SU-DHL-6 (cell line): Measurements from ENCODE around the gene CCDC181.

Experiments used
- H2AFZ ChIP-seq: fragments of 200-600 bp; sonication (generic); 2 replicates; pipeline ENCODE4 v1.6.1; 2014; ENCODE audit warnings: low read depth, mild to moderate bottlenecking, moderate library complexity, mixed read lengths, antibody characterized with exemption, low read length; ENCODE audit not compliant: severe bottlenecking
- H3F3A ChIP-seq: fragments of 200-600 bp; shearing (Covaris generic); 2 replicates; pipeline ENCODE4 v1.6.0; 2016; ENCODE audit warnings: antibody characterized with exemption, mild to moderate bottlenecking; ENCODE audit not compliant: insufficient read depth
- H3K27ac ChIP-seq: fragments of 200-600 bp; sonication (generic); 2 replicates; pipeline ENCODE4 v1.5.1; 2016; ENCODE audit warnings: low read depth, mild to moderate bottlenecking, low read length, moderate library complexity, mixed read lengths
- H3K27me3 ChIP-seq: fragments of 200-600 bp; sonication (generic), shearing (Covaris generic); 2 replicates; pipeline ENCODE4 v1.6.0; 2014; ENCODE audit warnings: mild to moderate bottlenecking, low read length
- H3K36me3 ChIP-seq: fragments of 200-600 bp; sonication (generic); 2 replicates; pipeline ENCODE4 v1.6.1; 2014; ENCODE audit warnings: mild to moderate bottlenecking, low read length, mixed read lengths
- H3K4me2 ChIP-seq: fragments of 300-600, 200-600 bp; shearing (Covaris generic), sonication (generic); 2 replicates; pipeline ENCODE4 v1.6.0; 2014; ENCODE audit warnings: low read length, low read depth, mild to moderate bottlenecking; ENCODE audit not compliant: poor library complexity, severe bottlenecking
- H3K4me3 ChIP-seq: fragments of 200-600 bp; sonication (generic); 2 replicates; pipeline ENCODE4 v1.5.1; 2014; ENCODE audit warnings: antibody characterized with exemption, low read length, mild to moderate bottlenecking, mixed read lengths; ENCODE audit not compliant: insufficient read depth, poor library complexity, severe bottlenecking
- H3K79me2 ChIP-seq: fragments of 200-600 bp; sonication (generic); 2 replicates; pipeline ENCODE4 v1.6.1; 2014; ENCODE audit warnings: mild to moderate bottlenecking, low read length, moderate library complexity; ENCODE audit not compliant: insufficient read depth
- H3K9ac ChIP-seq: fragments of 200-600 bp; sonication (generic); 2 replicates; pipeline ENCODE4 v1.7.0; 2014; ENCODE audit warnings: mild to moderate bottlenecking, low read length
- H3K9me2 ChIP-seq: fragments of 200-600 bp; sonication (generic); replicated peaks from 2 replicates; pipeline ENCODE4 v1.6.1; 2014; ENCODE audit warnings: low read length; ENCODE audit not compliant: insufficient read depth
- H3K9me3 ChIP-seq: fragments of 200-600 bp; sonication (generic); 2 replicates; pipeline ENCODE4 v1.6.1; 2014; ENCODE audit warnings: low read length, mixed read lengths; ENCODE audit not compliant: insufficient read depth
- H4K20me1 ChIP-seq: fragments of 200-600 bp; sonication (generic); 2 replicates; pipeline ENCODE4 v1.6.1; 2014; ENCODE audit warnings: low read depth, mild to moderate bottlenecking, antibody characterized with exemption, low read length, moderate library complexity, mixed read lengths
- CTCF ChIP-seq: fragments of 200-600 bp; sonication (generic); IDR thresholded peaks from one replicate; pipeline ENCODE4 v1.5.1; 2017; ENCODE audit warnings: antibody characterized with exemption, mild to moderate bottlenecking, low read length, moderate library complexity; ENCODE audit not compliant: insufficient read depth, poor library complexity, severe bottlenecking
- EZH2phosphoT487 ChIP-seq: fragments of 200-600 bp; sonication (generic), shearing (Covaris generic); conservative IDR thresholded peaks from 2 replicates; pipeline ENCODE4 v1.6.1; 2018; ENCODE audit warnings: mild to moderate bottlenecking, antibody characterized with exemption, low read length, moderate library complexity, mixed read lengths

The CCDC181 gene

GRCh38 chr1:169363046-169363730 is 64.1 kb downstream of the CCDC181 start:
- no peaks in the 10 kb centered on the region for H3K9me2 ChIP-seq
- no peak overlapping the region for H2AFZ ChIP-seq
- TF ChIP-seq CTCF = no peak
- TF ChIP-seq EZH2phosphoT487 = no peak
- no peak overlapping the region for H3K9ac ChIP-seq
- no peaks in the 10 kb centered on the region for H3K27me3 ChIP-seq
- H3F3A ChIP-seq = no peaks in the 10 kb centered on the region
- H3K36me3 ChIP-seq = no peaks in the 10 kb centered on the region
- H3K9me3 ChIP-seq = no peaks in the 10 kb centered on the region
- no peak overlapping the region for H3K4me3 ChIP-seq
- H3K27ac ChIP-seq = no peak overlapping the region
- H3K4me2 ChIP-seq = no peak overlapping the region
- no peaks in the 10 kb centered on the region for H4K20me1 ChIP-seq
- no peaks in the 10 kb centered on the region for H3K79me2 ChIP-seq

- Histone ChIP-seq H3F3A (no peaks in the 10 kb centered on the region), H3K9ac (no peak overlapping the region), H3K79me2 (no peaks in the 10 kb centered on the region), H3K27me3 (no peaks in the 10 kb centered on the region), H2AFZ (no peak overlapping the region), H3K27ac (no peak overlapping the region), H4K20me1 (no peaks in the 10 kb centered on the region; the same call in 1 of the 2 replicates), H3K9me2 (no peaks in the 10 kb centered on the region), H3K9me3 (no peaks in the 10 kb centered on the region), H3K4me2 (no peak overlapping the region), H3K36me3 (no peaks in the 10 kb centered on the region), H3K4me3 (no peak overlapping the region)
- TF ChIP-seq EZH2phosphoT487 = no peak
- no peak for TF ChIP-seq CTCF
These were observed 66.0 kb downstream of the CCDC181 start for GRCh38 chr1:169361281-169361680.

- Histone ChIP-seq H3K27me3 (no peaks in the 10 kb centered on the region), H3K4me3 (no peak overlapping the region), H3F3A (no peaks in the 10 kb centered on the region), H3K27ac (no peak overlapping the region), H3K4me2 (no peak overlapping the region), H2AFZ (no peak overlapping the region), H4K20me1 (no peaks in the 10 kb centered on the region; the same call in 1 of the 2 replicates), H3K9ac (no peak overlapping the region), H3K9me2 (no peaks in the 10 kb centered on the region), H3K9me3 (no peaks in the 10 kb centered on the region), H3K79me2 (no peaks in the 10 kb centered on the region), H3K36me3 (no peaks in the 10 kb centered on the region)
- no peak for TF ChIP-seq CTCF
- TF ChIP-seq EZH2phosphoT487 = no peak
These were observed 66.9 kb downstream of the CCDC181 start for GRCh38 chr1:169360415-169360814.
